HCT116 (cell line): ENCODE data around the gene PTPN9. TPM values are rescaled to one million over a fixed set of nuclear protein-coding genes. Genes with fewer than 3 reads are reported as not detected.

ENCODE experiments used
- ATAC-seq: fragments of 200-7000 bp; cut with Tn5 transposase; 2 replicates; pipeline ENCODE4 v1.9.1; 2020; ENCODE audit warnings: mild to moderate bottlenecking, moderate library complexity
- BruUV-seq: library from RNA; stranded (reverse); fragments of 400-500 nt; replicated peaks from 2 replicates; lab custom pipeline; 2021; lab: Mats Ljungman, UMichigan
- CTCF ChIA-PET: fragments of 300-600 bp; sonication (Branson Sonifier 250); formaldehyde crosslinking; loops from one replicate; lab custom pipeline; 2021; ENCODE audit warnings: antibody characterized with exemption; lab: Charles Lee
- POLR2A ChIA-PET: fragments of 300-600, 350-600 bp; sonication (Branson Sonifier 250); formaldehyde crosslinking; loops from one replicate; lab custom pipeline; 2021; ENCODE audit warnings: antibody characterized with exemption; lab: Charles Lee
- RAD21 ChIA-PET, 2 experiments: fragments of 300-600 bp; sonication (Branson Sonifier 250); formaldehyde crosslinking; loops; one replicate each; lab custom pipeline; 2023; ENCODE audit warnings: low total read pairs in 2 of 2; ENCODE audit not compliant: uncharacterized antibody in 2 of 2, unreplicated experiment in 2 of 2, low non-redundant PET in 1 of 2; lab: Charles Lee
- DNase-seq: peaks from one replicate; pipeline ENCODE4 v3.0.0-alpha.2; 2010; ENCODE audit warnings: low read depth, low spot score
- H2AFZ ChIP-seq: fragments of 200-600 bp; shearing (Covaris generic), sonication (generic); 2 replicates; pipeline ENCODE4 v1.6.1; 2017; ENCODE audit warnings: low read depth, mixed run types, mixed read lengths, antibody characterized with exemption, low read length; ENCODE audit not compliant: poor library complexity, severe bottlenecking
- H3K27ac ChIP-seq: 2 replicates; pipeline ENCODE4 v1.5.1; 2012; ENCODE audit warnings: low read depth, low read length
- H3K27me3 ChIP-seq: fragments of 200-600 bp; sonication (generic); 2 replicates; pipeline ENCODE4 v1.6.1; 2016; ENCODE audit warnings: mixed run types, low read length, mixed read lengths; ENCODE audit not compliant: insufficient read depth
- H3K36me3 ChIP-seq, 2 experiments: fragments of 200-500 bp in 1 of 2; fragments of 200-600 bp in 1 of 2; sonication (Bioruptor generic) in 1 of 2; sonication (generic) in 1 of 2; 2 replicates each; pipeline versions ENCODE4 v1.5.1 to v1.6.1; 2014 to 2016; ENCODE audit warnings: low read length in 2 of 2, inconsistent platforms in 1 of 2, mixed read lengths in 1 of 2, mixed run types in 1 of 2; ENCODE audit not compliant: insufficient read depth in 2 of 2, control insufficient read depth in 1 of 2
- H3K4me1 ChIP-seq, 2 experiments: fragments of 200-600 bp in 1 of 2; sonication (generic) in 1 of 2; 2 replicates each; pipeline versions ENCODE4 v1.5.1 to v1.6.1; 2012 to 2017; ENCODE audit warnings: low read length in 2 of 2, inconsistent platforms in 1 of 2, mild to moderate bottlenecking in 1 of 2, mixed read lengths in 1 of 2, mixed run types in 1 of 2, moderate library complexity in 1 of 2; ENCODE audit not compliant: insufficient read depth in 2 of 2, control insufficient read depth in 1 of 2
- H3K4me2 ChIP-seq: fragments of 200-600 bp; sonication (generic); 2 replicates; pipeline ENCODE4 v1.6.1; 2017; ENCODE audit warnings: mixed run types, low read length, mixed read lengths
- H3K4me3 ChIP-seq, 2 experiments: fragments of 200-600 bp in 1 of 2; sonication (generic) in 1 of 2; replicated peaks in 1 of 2; 2 replicates each; pipeline ENCODE4 v1.5.1; 2011 to 2016; ENCODE audit warnings: low read length in 2 of 2, control low read depth in 1 of 2, low read depth in 1 of 2, mild to moderate bottlenecking in 1 of 2, mixed read lengths in 1 of 2, mixed run types in 1 of 2
- H3K79me2 ChIP-seq: fragments of 200-600 bp; sonication (generic); 2 replicates; pipeline ENCODE4 v1.6.1; 2017; ENCODE audit warnings: mild to moderate bottlenecking, mixed run types, low read length, moderate library complexity, mixed read lengths; ENCODE audit not compliant: insufficient read depth
- H3K9ac ChIP-seq: fragments of 200-600 bp; sonication (generic); 2 replicates; pipeline ENCODE4 v1.6.1; 2016; ENCODE audit warnings: low read length, mixed read lengths
- H3K9me2 ChIP-seq: fragments of 200-600 bp; sonication (generic), shearing (Covaris generic); 2 replicates; pipeline ENCODE4 v1.6.1; 2017; ENCODE audit warnings: mixed run types, mild to moderate bottlenecking, moderate library complexity; ENCODE audit not compliant: insufficient read depth
- H3K9me3 ChIP-seq, 2 experiments: fragments of 200-500 bp in 1 of 2; fragments of 200-600 bp in 1 of 2; sonication (Bioruptor generic) in 1 of 2; sonication (generic) in 1 of 2; 2 replicates each; pipeline ENCODE4 v1.6.1; 2014 to 2017; ENCODE audit warnings: low read length in 2 of 2, mixed read lengths in 2 of 2, inconsistent platforms in 1 of 2, low read depth in 1 of 2, mild to moderate bottlenecking in 1 of 2, mixed run types in 1 of 2, moderate library complexity in 1 of 2; ENCODE audit not compliant: control insufficient read depth in 1 of 2, insufficient read depth in 1 of 2
- H4K20me1 ChIP-seq: fragments of 200-600 bp; sonication (generic), shearing (Covaris generic); 2 replicates; pipeline ENCODE4 v1.6.1; 2017; ENCODE audit warnings: mixed run types, mild to moderate bottlenecking, moderate library complexity; ENCODE audit not compliant: insufficient read depth
- ELF1 ChIP-seq: IDR thresholded peaks from 2 replicates; pipeline ENCODE4 v1.6.1; 2012; ENCODE audit warnings: low read depth, borderline replicate concordance
- FOSL1 ChIP-seq: IDR thresholded peaks from 2 replicates; pipeline ENCODE4 v1.6.1; 2012; ENCODE audit warnings: low read depth
- MAX ChIP-seq: IDR thresholded peaks from 2 replicates; pipeline ENCODE4 v1.6.1; 2012
- RAD21 ChIP-seq: IDR thresholded peaks from 2 replicates; pipeline ENCODE4 v1.6.1; 2012; ENCODE audit warnings: low read depth, mild to moderate bottlenecking
- SP1 ChIP-seq: IDR thresholded peaks from 2 replicates; pipeline ENCODE4 v1.6.1; 2012; ENCODE audit warnings: low read depth
- TCF7L2 ChIP-seq: IDR thresholded peaks from 2 replicates; pipeline ENCODE4 v1.7.0; 2011; ENCODE audit warnings: borderline replicate concordance, inconsistent platforms; ENCODE audit not compliant: insufficient read depth, insufficient read length; ENCODE audit errors: extremely low read depth
- ZBTB33 ChIP-seq: IDR thresholded peaks from 2 replicates; pipeline ENCODE4 v1.6.1; 2011; ENCODE audit warnings: mild to moderate bottlenecking, low read length, moderate library complexity; ENCODE audit not compliant: insufficient replicate concordance; ENCODE audit errors: extremely low read depth
- ZFX ChIP-seq: fragments of 450-650 bp; IDR thresholded peaks from 2 replicates; pipeline ENCODE4 v1.6.1; 2017
- intact Hi-C: fragments of 100-400 bp; cut with micrococcal nuclease; formaldehyde crosslinking; loops from 2 replicates; pipeline ENCODE4 v1.10.0; 2022
- total RNA-seq: library from RNA; stranded (reverse); gene quantifications from one replicate; pipeline ENCODE4 v1.2.1, GENCODE V29; 2021; ENCODE audit not compliant: unreplicated experiment

The PTPN9 gene
- total RNA-seq, 1 experiment from 2014 or later: 21.1 TPM

- H3K36me3 ChIP-seq: no peaks in the 10 kb centered on the region; a peak in 1 of 4 replicates
- intact Hi-C loops: no loop called here
- ChIA-PET CTCF (no interaction called here), RAD21 (no interaction called here), POLR2A (interaction anchor here (1.7 kb wide), 1 partner anchor 9 kb away, joined by 3 read pairs; no protein-coding TSS in a partner anchor)
- peaks cover 89% of the 10 kb centered on the region for H3K79me2 ChIP-seq
- H2AFZ ChIP-seq: no peak overlapping the region
- no peak overlapping the region for H3K4me2 ChIP-seq
- no TSS peak for BruUV-seq
- no peaks in the 10 kb centered on the region for H3K9me3 ChIP-seq
- DNase-seq (no peak), ATAC-seq (no peak)
- H3K9ac ChIP-seq: no peak overlapping the region
- no peak overlapping the region for H3K4me3 ChIP-seq
- no peaks in the 10 kb centered on the region for H3K27me3 ChIP-seq
- H3K27ac ChIP-seq: no peak overlapping the region
- H3K9me2 ChIP-seq: no peaks in the 10 kb centered on the region
- peaks cover 0 to 9% of the 10 kb centered on the region in 2 experiments; a peak in 2 of 4 replicates for H3K4me1 ChIP-seq
- H4K20me1 ChIP-seq: no peaks in the 10 kb centered on the region
- TF ChIP-seq ZFX (no peak), MAX (no peak), RAD21 (no peak), TCF7L2 (no peak), ZBTB33 (no peak), ELF1 (no peak), FOSL1 (no peak), SP1 (no peak)
These were observed 5.3 kb downstream of the PTPN9 start for GRCh38 chr15:75573648-75574384.
